ENCODE data around the gene DYSF. TPM values are rescaled to one million over a fixed set of nuclear protein-coding genes. Genes with fewer than 3 reads are reported as not detected.

The DYSF gene
- total RNA-seq, 1 donor from 2014 or later = 11.1 TPM

- H3K27me3 Mint-ChIP-seq (ENCODE audit: unreplicated experiment) = peaks cover 7% of the 10 kb centered on the region
- peaks cover 6% of the 10 kb centered on the region for H3K36me3 Mint-ChIP-seq (ENCODE audit: unreplicated experiment)
- H3K9me3 Mint-ChIP-seq (ENCODE audit: unreplicated experiment) = peaks cover 9% of the 10 kb centered on the region
- H3K4me3 Mint-ChIP-seq (ENCODE audit: unreplicated experiment) = no peak overlapping the region
- no peak overlapping the region for H3K27ac Mint-ChIP-seq (ENCODE audit: unreplicated experiment)
- no peak for TF ChIP-seq CTCF (IDR thresholded peaks at IDR 0.05; ENCODE audit: partially characterized antibody, unreplicated experiment)
- H3K4me1 Mint-ChIP-seq (ENCODE audit: low read depth, unreplicated experiment) = no peaks in the 10 kb centered on the region
- no peak for DNase-seq
Measured at GRCh38 chr2:71700658-71701397, 247.5 kb downstream of the DYSF start.

- DNase-seq = no peak
- no peak for TF ChIP-seq CTCF (IDR thresholded peaks at IDR 0.05; ENCODE audit: partially characterized antibody, unreplicated experiment)
- H3K4me3 Mint-ChIP-seq (ENCODE audit: unreplicated experiment) = no peak overlapping the region
- H3K36me3 Mint-ChIP-seq (ENCODE audit: unreplicated experiment) = peaks cover 6% of the 10 kb centered on the region
- peaks cover 7% of the 10 kb centered on the region for H3K9me3 Mint-ChIP-seq (ENCODE audit: unreplicated experiment)
- peaks cover 5% of the 10 kb centered on the region for H3K27me3 Mint-ChIP-seq (ENCODE audit: unreplicated experiment)
- H3K27ac Mint-ChIP-seq (ENCODE audit: unreplicated experiment) = no peak overlapping the region
- no peaks in the 10 kb centered on the region for H3K4me1 Mint-ChIP-seq (ENCODE audit: low read depth, unreplicated experiment)
Measured at GRCh38 chr2:71702071-71702970, 249.0 kb downstream of the DYSF start.

- Mint-ChIP-seq H3K36me3 (ENCODE audit: unreplicated experiment) (no peaks in the 10 kb centered on the region), H3K27me3 (ENCODE audit: unreplicated experiment) (peaks cover 5% of the 10 kb centered on the region), H3K4me3 (ENCODE audit: unreplicated experiment) (no peak overlapping the region), H3K27ac (ENCODE audit: unreplicated experiment) (no peak overlapping the region), H3K4me1 (ENCODE audit: low read depth, unreplicated experiment) (no peaks in the 10 kb centered on the region), H3K9me3 (ENCODE audit: unreplicated experiment) (peaks cover 7% of the 10 kb centered on the region)
- no peak for DNase-seq
- no peak for TF ChIP-seq CTCF (IDR thresholded peaks at IDR 0.05; ENCODE audit: partially characterized antibody, unreplicated experiment)
Measured at GRCh38 chr2:71702971-71703898, 249.9 kb downstream of the DYSF start.

GRCh38 chr2:71704131-71704561 lies 250.8 kb downstream of the DYSF start:
- Mint-ChIP-seq H3K4me3 (ENCODE audit: unreplicated experiment) (no peak overlapping the region), H3K4me1 (ENCODE audit: low read depth, unreplicated experiment) (no peaks in the 10 kb centered on the region), H3K27me3 (ENCODE audit: unreplicated experiment) (peaks cover 5% of the 10 kb centered on the region), H3K36me3 (ENCODE audit: unreplicated experiment) (no peaks in the 10 kb centered on the region), H3K9me3 (ENCODE audit: unreplicated experiment) (peaks cover 7% of the 10 kb centered on the region), H3K27ac (ENCODE audit: unreplicated experiment) (no peak overlapping the region)
- TF ChIP-seq CTCF (IDR thresholded peaks at IDR 0.05; ENCODE audit: partially characterized antibody, unreplicated experiment) = no peak
- DNase-seq = no peak
